Measurements from ENCODE around the gene LRRC45.

The LRRC45 gene

DNA sequence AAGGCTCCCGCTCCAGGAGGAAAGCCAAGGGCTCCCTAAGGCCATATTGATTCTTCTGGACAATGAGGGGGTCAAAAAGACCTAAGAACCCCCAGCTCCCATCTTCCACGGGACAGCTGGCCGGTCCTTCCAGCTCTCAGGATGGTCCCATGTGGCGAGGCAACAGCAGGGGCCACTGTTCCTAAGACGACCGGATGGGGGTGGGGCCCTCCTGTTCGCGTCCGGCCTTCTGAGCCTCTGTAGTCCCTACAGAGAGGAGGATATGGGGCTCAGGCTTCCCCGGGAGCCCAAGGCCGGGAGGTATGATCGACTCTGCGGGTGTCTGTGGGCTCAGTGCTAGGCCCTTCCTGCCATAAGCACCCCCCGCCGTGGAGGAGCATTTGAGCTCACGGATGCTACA lies 20.4 kb downstream of the LRRC45 start:
- H3K27me3 ChIP-seq (ENCODE audit: insufficient read depth, poor library complexity, severe bottlenecking), result no peaks in the 10 kb centered on the region
- TF ChIP-seq, protein P1, sequence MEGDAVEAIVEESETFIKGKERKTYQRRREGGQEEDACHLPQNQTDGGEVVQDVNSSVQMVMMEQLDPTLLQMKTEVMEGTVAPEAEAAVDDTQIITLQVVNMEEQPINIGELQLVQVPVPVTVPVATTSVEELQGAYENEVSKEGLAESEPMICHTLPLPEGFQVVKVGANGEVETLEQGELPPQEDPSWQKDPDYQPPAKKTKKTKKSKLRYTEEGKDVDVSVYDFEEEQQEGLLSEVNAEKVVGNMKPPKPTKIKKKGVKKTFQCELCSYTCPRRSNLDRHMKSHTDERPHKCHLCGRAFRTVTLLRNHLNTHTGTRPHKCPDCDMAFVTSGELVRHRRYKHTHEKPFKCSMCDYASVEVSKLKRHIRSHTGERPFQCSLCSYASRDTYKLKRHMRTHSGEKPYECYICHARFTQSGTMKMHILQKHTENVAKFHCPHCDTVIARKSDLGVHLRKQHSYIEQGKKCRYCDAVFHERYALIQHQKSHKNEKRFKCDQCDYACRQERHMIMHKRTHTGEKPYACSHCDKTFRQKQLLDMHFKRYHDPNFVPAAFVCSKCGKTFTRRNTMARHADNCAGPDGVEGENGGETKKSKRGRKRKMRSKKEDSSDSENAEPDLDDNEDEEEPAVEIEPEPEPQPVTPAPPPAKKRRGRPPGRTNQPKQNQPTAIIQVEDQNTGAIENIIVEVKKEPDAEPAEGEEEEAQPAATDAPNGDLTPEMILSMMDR (IDR thresholded peaks at IDR 0.05; ENCODE audit: insufficient read depth, low read length), result no peak
- TF ChIP-seq, protein P2, sequence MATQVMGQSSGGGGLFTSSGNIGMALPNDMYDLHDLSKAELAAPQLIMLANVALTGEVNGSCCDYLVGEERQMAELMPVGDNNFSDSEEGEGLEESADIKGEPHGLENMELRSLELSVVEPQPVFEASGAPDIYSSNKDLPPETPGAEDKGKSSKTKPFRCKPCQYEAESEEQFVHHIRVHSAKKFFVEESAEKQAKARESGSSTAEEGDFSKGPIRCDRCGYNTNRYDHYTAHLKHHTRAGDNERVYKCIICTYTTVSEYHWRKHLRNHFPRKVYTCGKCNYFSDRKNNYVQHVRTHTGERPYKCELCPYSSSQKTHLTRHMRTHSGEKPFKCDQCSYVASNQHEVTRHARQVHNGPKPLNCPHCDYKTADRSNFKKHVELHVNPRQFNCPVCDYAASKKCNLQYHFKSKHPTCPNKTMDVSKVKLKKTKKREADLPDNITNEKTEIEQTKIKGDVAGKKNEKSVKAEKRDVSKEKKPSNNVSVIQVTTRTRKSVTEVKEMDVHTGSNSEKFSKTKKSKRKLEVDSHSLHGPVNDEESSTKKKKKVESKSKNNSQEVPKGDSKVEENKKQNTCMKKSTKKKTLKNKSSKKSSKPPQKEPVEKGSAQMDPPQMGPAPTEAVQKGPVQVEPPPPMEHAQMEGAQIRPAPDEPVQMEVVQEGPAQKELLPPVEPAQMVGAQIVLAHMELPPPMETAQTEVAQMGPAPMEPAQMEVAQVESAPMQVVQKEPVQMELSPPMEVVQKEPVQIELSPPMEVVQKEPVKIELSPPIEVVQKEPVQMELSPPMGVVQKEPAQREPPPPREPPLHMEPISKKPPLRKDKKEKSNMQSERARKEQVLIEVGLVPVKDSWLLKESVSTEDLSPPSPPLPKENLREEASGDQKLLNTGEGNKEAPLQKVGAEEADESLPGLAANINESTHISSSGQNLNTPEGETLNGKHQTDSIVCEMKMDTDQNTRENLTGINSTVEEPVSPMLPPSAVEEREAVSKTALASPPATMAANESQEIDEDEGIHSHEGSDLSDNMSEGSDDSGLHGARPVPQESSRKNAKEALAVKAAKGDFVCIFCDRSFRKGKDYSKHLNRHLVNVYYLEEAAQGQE (IDR thresholded peaks at IDR 0.05; ENCODE audit: insufficient replicate concordance, low read depth), result no peak
- TF ChIP-seq GABPA (IDR thresholded peaks at IDR 0.05; ENCODE audit: low read depth) (no peak), SPI1 (IDR thresholded peaks at IDR 0.05; ENCODE audit: borderline replicate concordance, low read depth) (no peak), POLR2AphosphoS5 (IDR thresholded peaks at IDR 0.05; ENCODE audit: low read depth) (no peak)
- H3K27ac ChIP-seq (replicated peaks), result no peak overlapping the region
- DNase-seq (ENCODE audit: low read depth in 1 of 2, low spot score in 1 of 2), result no peak
- H3K4me3 ChIP-seq (replicated peaks; ENCODE audit: insufficient read depth, low read length), result no peak overlapping the region

DNA sequence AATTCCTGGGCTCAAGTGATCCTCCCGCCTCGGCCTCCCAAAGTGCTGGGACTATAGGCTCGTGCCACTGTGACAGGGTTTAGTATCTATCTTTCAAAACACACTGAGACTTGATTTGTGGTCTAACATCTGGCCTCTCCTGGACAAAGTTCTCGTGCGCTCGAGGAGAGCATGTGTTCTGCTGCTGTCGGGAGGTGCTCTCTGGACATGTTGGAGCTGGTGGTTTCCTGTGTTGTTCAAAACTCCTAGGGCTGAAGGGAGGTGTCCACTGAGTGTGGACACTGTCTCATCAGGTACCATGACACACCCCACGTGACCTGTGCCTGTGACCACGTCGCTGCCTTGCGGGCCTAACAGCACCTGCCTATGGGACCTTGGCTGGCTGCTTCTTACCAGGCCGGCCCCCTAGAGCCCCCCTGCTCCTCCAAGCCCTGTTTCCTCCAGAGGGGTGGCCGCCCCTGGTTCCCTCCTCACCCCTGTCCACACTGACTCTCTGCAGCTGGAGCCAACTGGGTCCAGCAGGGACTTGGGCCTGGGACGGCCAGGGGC lies 22.9 kb downstream of the LRRC45 start:
- TF ChIP-seq, protein P2 (IDR thresholded peaks at IDR 0.05; ENCODE audit: insufficient replicate concordance, low read depth), result no peak
- TF ChIP-seq SPI1 (IDR thresholded peaks at IDR 0.05; ENCODE audit: borderline replicate concordance, low read depth) (no peak), POLR2AphosphoS5 (IDR thresholded peaks at IDR 0.05; ENCODE audit: low read depth) (no peak), GABPA (IDR thresholded peaks at IDR 0.05; ENCODE audit: low read depth) (no peak)
- TF ChIP-seq, protein P1 (IDR thresholded peaks at IDR 0.05; ENCODE audit: insufficient read depth, low read length), result no peak
- no peak for DNase-seq (ENCODE audit: low read depth in 1 of 2, low spot score in 1 of 2)
- H3K27ac ChIP-seq (replicated peaks), result no peak overlapping the region
- no peaks in the 10 kb centered on the region for H3K27me3 ChIP-seq (ENCODE audit: insufficient read depth, poor library complexity, severe bottlenecking)
- H3K4me3 ChIP-seq (replicated peaks; ENCODE audit: insufficient read depth, low read length), result no peak overlapping the region

DNA sequence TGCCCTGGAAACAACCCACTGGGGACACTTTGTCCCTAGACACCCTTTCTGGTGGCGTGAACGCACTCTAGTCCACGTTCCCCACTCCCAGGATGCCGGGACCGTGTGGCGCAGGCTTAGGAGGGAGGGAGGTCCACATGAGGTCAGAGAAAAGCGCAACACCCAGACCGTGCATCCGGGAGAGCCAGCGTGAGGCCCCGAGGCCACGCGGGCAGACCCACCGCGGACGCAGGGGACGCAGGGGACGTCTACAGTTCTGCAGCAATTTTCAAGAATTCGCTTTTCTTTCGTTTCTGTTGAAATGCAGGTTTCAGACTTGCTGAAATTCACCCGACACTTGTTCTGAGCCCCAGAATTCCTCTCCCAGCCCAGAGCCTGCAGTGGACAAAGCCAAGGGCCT lies 23.8 kb downstream of the LRRC45 start:
- Histone ChIP-seq H3K27ac (replicated peaks) (no peak overlapping the region), H3K27me3 (ENCODE audit: insufficient read depth, poor library complexity, severe bottlenecking) (no peaks in the 10 kb centered on the region), H3K4me3 (replicated peaks; ENCODE audit: insufficient read depth, low read length) (no peak overlapping the region)
- no peak for TF ChIP-seq GABPA (IDR thresholded peaks at IDR 0.05; ENCODE audit: low read depth)
- TF ChIP-seq, protein P2 (IDR thresholded peaks at IDR 0.05; ENCODE audit: insufficient replicate concordance, low read depth), result no peak
- TF ChIP-seq SPI1 (IDR thresholded peaks at IDR 0.05; ENCODE audit: borderline replicate concordance, low read depth), result no peak
- TF ChIP-seq, protein P1 (IDR thresholded peaks at IDR 0.05; ENCODE audit: insufficient read depth, low read length), result no peak
- no peak for TF ChIP-seq POLR2AphosphoS5 (IDR thresholded peaks at IDR 0.05; ENCODE audit: low read depth)
- DNase-seq (ENCODE audit: low read depth in 1 of 2, low spot score in 1 of 2), result no peak

Measured in HL-60 (cell line).